HG02885 (cell line): ENCODE results near the gene TOR2A.

Experiments used
- ATAC-seq: cut with Tn5 transposase; IDR thresholded peaks from one replicate; pipeline ENCODE4 v1.9.1; 2021; ENCODE audit warnings: mild to moderate bottlenecking; ENCODE audit not compliant: unreplicated experiment, poor library complexity

TOR2A gene

DNA sequence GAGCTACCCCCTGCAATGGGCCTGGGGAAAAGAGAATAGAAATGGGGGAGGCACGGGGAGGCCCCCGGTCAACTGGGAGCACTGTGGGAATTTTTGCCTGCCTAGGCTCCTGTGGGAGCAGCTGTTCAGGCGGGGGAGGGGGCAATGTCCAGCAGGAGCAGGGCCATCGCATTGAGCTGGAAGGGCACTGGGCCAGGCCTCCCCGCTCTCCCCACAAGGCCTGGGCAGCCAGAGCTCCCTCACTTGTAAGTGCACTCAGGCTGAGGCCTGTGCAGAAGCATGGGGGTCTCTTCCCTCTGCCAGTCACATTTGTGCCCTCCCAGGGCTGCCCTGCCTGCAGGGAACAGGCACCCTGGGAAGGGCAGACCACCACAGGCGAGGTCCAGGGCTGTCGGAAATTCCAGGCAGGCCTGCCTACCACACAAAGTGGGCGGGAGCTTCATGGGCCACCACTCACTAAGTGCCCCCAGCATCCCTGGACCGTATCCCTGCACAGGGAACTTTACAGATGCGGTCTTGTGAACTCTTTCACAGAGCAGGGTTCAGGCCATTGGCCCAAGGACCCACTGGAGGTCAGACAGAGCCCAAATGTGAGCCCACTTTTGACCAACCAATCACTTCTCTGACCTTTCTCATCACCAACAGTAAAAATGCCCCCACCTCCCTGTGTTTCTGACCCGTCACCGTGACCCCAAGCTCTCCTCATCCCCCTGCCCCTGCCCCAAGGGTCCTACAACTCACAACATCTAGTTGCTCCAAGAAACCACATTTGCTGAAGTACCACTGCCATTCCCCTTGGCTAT, 29.3 kb downstream of the TOR2A start:
- ATAC-seq, result no peak

DNA sequence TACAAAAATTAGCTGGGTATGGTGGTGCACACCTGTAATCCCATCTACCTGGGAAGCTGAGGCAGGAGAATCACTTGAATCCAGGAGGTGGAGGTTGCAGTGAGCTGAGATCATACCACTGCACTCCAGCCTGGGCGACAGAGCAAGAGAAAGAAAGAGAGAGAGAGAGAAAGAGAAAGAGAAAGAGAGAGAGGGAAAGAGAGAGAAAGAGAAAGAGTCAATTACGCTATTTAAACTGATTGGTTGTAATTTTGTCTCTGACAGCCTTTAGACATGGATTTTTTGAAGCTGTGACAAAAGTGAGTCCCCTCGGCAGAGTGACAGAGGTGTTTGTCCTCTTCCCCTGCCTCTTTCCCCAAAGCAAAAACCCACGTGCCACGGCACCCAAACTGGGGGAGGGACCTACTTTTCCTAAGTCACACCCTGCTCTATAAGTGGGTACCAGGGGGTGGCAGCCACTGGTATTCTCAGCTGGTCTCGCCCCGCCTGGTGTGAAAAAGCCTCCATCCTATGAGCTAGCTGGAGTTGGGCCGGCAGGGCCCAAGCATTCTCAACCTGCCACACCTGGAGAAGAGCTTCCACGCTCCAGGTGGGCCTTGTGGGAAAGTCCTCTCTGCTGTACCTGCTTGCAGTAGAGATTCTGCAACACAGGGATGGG, 31.7 kb downstream of the TOR2A start:
- no peak for ATAC-seq

DNA sequence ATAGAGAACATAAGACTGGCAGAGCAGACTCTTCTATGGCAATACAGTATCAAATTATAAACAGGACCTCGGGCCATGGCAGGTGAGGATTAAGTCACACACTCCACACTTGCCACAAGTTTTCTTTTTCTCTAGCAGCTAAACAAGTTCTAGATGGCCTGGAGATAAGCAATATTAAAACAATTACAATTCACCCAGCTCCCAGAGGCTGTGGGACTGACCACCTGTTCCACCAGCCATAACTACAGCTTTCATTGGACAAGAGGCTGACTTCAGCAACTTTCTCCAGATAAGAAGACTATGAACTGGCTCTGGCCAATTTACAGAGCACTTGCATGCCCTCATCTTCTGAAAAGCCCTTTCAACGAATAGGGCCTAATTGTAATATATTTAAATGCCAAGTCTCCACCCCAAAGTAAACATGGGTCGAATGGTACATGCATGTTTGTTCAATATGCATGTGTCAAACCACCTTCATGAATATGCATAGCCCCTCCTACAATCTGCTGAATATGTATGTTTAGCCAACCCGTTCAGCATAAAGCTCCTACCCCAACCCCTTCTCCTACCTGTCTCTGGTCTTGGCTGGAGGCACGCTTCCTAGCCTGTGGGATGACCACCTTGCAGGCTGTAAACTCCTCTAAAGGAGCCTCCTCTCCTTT, 34.4 kb downstream of the TOR2A start:
- no peak for ATAC-seq

DNA sequence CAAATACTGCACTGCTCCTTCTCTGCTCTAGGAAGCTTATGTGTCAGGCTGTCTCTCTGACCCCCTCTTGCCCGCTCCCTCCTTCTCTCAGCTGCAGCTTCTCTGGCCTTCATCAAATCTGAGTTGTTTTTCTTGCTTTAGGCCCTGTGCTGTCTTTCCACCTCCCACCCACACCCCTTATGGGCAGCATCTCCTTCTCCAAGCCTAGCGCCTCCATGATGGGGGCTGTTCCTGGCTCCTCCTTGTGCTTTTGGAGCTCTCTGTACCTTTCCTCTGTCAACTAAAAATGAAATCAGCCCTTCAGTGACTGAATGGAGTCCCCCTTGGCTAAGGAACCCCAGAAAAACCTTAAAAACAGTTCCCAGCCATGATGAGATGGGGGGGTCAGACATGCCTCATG, 35.0 kb downstream of the TOR2A start:
- no peak for ATAC-seq

DNA sequence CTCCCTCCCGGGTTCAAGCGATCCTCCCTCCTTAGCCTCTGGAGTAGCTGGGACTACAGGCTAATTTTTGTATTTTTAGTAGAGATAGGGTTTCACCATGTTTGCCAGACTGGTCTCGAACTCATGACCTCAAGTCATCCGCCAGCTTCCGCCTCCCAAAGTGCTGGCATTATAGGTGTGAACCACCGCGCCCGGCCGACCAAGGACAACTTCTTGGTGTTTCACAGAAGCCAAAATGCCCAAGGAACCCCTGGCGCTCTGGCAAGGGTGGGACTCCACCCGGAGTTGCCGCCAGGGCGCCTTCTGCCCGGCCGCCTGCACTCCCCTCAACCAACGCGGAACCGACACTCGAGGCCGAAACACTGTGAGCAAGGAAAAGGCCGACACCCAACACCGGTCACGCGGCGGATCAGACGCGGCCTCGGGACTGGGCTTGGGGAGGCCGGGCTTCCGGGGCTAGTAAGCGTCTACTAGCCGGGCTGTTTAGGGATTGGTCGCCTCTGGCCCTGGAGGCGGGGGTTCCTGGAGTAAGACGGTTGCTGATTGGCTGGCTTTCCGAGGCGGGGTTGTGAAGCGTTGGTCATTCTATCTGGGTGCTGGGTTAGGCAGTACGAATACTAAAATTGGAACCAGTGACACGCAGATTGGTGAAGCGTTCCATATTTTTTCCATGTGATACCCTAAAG, 36.0 kb downstream of the TOR2A start:
- ATAC-seq, result peak; percentile 95

DNA sequence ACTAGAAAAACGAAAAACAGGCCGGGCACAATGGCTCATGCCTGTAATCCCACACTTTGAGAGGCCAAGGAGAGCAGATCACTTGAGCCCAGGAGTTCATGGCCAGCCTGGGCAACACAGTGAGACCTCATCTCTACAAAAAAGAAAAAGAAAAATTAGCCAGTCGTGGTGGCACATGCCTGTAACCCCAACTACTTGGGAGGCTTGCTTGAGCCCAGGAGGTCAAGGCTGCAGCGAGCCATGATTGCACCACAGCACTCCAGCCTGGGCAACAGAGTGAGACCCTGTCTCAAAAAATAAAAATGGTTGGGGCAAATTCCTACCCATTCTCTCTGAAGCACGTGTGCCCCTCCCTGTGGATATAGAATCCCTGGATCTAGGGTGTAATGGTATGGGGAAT, 36.7 kb downstream of the TOR2A start:
- no peak for ATAC-seq

DNA sequence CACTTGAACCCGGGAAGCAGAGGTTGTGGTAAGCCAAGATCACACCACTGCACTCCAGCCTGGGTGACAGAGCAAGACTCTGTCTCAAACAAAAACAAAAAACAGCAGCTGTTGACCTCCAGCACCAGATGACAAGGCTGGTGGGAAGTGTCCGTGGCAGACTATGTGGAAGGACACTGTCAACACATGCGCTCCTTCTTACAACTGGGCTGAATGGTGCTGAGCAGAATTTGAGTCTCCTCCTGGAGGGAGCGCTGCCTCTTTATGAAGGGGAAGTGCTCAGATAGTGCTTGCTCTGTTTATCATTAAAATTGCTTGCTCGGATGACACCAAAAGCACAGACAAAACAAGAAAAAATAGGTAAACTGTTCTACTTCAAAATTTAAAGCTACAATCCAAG, 37.5 kb downstream of the TOR2A start:
- no peak for ATAC-seq

DNA sequence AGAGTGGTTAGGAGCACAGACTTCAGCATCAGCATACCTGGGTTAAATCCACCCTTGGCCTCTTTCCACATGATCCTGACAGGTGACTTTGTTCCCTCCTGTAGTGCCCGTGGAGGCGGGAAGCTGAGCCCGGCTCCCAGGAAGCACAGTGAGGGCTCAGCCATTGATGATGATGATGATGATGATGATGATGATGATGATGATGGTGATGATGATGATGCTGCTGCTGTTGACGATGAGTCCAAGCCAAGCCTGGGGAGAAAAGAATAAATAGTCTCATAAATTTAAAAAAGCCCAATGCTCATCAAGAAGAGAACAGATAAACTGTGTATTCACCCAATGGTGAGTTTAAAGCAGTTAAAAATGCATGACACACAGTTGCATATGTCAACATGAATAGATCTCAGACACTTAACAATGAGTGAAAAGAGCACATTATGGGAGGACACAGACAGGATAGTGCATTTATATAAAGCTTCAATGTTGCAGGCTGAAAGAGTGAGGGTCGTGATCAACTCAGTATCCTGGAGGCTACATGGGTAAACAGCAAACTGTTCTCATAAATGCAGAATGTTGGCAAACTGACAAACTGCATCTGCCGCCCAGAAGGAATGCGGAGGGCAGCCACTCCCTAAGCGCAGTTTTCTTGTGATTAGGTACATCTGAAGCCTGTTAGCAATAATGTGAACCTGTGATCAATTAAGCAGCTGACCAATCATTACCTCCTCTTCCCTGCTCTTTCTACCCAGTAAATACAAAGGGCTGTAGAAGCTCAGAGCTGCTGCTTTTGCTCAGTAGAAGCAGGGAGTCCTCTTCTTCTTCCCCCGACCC, 40.0 kb downstream of the TOR2A start:
- no peak for ATAC-seq

DNA sequence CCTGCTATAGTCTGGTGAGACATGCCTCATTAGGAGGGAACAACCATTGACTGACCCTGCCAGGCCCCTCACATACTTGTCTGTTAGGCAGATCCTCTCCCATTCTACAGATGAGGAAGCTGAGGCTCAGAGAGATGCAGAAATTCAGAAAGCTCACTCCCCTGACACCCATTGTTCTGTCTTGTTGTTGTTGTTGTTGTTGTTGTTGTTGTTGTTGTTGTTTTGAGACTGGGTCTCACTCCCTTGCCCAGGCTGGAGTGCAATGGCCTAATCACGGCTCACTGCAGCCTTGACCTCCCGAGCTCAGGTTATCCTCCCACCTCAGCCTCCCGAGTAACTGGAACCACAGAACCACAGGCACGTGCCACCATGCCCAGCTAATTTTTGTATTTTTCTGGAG, 41.4 kb downstream of the TOR2A start:
- no peak for ATAC-seq

DNA sequence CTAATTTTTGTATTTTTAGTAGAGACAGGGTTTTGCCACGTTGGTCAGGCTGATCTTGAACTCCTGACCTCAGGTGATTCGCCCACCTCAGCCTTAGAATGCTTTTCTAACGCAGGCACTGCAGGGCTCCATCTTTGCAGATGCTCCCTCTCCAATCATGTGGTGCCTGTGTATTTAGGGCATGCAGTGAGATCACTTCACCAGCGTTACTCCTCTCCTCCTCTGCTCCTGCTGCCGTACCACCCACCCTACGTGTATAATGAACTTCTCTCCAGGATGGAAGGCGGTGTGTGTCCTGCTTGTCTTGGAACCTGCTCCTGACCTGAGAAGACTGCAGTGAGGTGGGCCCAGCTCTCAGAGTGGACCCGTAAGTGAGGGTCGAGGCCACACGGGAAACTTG, 42.0 kb downstream of the TOR2A start:
- ATAC-seq, result no peak

DNA sequence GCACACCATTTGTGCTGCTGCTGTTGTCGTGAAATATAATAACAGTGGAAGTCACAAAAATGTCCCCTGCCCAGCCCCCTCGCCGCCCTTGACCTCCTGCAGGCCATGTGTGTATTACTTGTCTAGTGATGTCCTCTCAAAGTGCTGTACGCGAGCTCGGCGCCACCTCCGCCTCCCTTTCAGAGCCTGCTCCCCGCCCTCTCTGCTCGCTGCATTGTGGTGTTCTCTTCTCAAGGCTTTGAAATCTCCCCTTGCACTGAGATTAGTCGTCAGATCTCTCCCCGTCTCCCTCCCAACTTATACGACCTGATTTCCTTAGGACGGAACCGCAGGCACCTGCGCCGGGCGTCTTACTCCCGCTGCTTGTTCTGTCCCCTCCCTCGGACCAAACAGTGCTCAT, 43.0 kb downstream of the TOR2A start:
- ATAC-seq, result no peak

DNA sequence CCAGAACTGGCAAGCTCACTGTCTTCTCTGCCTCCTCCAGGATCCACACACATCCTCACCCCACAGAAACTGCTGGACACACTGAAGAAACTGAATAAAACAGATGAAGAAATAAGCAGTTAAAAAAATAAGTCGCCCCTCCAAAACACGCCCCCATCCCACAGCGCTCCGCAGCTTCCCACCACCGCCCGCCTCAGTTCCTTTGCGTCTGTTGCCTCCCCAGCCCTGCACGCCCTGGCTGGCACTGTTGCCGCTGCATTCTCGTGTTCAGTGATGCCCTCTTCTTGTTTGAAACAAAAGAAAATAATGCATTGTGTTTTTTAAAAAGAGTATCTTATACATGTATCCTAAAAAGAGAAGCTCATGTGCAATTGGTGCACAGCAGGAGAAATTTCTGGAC, 44.4 kb downstream of the TOR2A start:
- no peak for ATAC-seq

DNA sequence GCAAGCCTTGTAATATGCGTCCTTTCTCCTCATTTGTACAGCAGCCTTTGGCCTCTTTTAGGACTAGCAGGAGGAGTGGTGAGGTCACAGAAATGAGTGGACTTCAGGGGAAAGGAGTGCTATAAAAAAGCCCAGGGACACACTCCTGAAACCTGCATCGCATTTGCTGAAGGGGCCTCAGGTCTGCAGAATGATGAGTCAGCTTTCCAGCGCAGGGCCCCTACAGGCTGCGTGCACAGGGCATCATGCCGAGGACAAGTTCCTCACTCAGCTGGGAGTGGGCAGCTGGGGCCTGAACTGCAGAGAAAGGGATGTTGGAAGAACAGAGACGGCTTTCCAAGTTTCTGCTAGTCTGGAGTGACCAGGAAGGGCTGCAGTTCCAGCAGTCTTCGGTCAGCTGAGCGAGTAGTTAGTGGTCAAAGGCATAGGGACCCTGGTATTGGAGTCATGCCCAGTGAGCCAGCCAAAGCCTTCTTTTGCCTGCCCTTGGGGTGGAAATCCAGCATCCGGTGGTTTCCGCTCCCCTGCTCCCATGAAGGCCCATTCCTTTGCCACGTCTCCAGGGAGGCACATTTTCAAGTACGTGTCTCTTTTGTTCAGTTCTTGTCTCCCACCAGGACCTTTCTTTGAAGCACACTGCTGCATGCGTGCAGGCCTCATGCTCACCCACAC, 45.6 kb downstream of the TOR2A start:
- ATAC-seq, result no peak

DNA sequence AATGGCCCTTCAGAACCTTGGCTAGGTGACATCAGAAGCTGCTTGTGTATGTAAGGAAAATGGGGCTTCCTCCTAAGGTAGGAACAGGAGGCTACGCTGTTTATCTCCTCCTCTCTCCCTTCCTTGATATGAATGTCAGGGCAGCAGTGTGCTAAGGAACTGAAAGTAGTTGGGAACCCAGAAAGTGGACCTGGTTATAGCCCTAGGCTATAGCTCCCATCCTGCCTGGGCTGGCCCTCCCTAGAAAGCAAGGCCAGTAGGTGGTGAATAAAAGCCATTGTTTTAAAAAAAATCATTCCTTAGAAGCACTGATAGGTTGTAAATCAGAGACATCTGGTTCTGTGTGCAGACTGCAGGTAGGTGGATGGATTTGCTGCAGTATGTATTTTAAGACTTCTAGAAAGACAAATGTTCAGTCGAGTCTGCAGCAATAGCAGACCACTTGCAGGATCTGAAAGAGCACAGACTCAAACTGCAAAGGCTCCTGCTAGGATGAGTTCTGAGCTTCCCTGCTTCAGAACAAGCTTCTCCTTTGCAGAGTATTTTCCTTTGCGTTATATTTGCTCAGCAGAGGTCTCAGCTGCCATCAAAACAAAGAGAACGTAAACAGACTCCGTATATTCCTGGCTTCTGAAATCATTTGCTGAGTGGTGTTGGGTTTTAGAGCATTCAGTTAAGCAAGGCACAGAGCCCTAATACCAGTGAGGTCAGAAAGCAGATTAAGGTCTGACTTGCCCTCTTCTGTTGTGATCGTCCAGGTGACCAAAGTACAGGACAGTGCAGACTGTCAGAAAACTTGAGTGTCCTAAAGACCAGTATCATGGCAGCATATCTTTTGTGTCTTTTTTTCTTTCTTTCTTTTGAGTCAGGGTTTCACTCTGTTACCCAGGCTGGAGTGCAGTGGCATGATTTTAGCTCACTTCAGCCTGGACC, 48.4 kb downstream of the TOR2A start:
- ATAC-seq, result no peak

DNA sequence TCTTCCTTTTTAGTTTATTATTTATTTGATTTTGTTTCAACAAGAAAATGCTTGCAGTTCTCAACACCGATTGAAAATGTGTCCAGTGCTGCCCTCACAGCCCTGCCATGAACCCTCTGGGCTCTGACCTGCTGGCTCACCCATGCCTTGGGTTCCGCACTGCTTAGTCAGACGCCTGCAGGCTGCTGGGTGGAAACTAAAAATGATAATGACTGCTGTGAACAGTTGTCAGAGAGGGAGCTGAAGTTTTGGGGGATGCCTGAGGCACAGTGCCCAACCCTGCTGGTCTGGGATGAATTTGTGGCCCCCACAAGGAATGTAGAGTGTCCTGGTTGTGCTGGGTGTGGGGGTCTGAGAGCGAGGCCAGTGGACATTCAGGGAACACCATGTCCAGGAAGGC, 50.5 kb downstream of the TOR2A start:
- ATAC-seq, result no peak

DNA sequence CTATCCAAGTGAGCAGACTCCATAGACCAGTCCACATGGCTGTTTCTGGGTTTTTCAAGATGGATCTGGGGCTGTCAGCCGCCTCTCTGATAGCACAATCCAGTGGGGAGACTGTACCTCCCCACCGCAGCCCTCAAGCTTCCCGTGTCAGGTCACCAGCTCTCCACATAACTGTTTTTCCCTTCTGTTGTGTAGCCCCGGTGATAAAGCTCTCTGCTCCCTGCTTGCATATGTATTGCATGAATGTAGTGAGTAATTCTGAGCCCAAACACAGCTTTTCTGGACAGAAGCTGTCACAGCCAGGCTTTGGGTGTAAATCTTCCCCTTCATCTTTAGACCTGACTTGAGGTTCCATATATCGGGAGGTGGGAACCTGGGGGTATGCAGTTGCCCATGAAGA, 51.4 kb downstream of the TOR2A start:
- ATAC-seq, result no peak

DNA sequence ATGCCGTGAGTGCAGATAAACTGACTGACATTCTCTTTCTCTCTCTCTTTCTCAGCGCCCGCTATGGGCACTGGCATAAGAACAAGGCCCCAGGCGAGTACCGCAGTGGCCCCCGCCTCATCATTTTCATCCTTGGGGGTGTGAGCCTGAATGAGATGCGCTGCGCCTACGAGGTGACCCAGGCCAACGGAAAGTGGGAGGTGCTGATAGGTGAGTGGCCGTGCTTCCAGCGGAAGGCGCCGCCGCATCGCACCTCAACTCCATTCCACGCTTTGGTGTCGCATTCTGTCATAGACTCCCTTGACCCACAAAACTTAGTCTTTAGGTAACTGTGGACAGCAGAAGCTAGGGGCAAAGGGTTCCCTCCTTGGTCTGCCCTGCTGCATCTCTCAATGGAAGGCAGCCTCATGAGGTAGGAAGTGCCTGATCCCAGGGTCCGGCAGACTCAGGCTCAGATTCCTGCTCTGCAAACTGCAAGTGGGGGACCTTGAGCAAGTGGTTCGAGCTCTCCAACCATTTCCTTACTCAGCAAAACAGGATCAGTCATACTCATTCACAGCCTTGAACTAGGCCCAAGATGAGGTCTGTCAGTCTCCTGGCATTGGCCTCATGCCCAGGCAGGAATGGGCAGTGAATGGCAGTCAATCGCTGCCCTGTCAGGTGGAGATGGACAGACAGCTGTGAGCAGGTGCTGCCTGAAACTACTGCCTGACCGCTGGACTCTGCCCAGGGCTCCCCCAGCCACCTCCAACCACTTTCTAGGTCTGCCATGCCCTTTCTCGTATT, 52.5 kb downstream of the TOR2A start:
- ATAC-seq, result no peak
